Neural cell (in vitro differentiated cells): Measurements from ENCODE around the gene PTMS.

Source experiments
- EZH2 ChIP-seq: fragments of 200-600, 300-800 bp; shearing (Covaris generic), sonication (generic); IDR thresholded peaks from 2 replicates; pipeline ENCODE4 v1.6.1; 2014; ENCODE audit warnings: antibody characterized with exemption, low read length, borderline replicate concordance, mild to moderate bottlenecking; ENCODE audit not compliant: insufficient read depth, poor library complexity, severe bottlenecking
- TF ChIP-seq, protein P1 (sequence below): fragments of 450-650 bp; IDR thresholded peaks from 2 replicates; pipeline ENCODE4 v1.5.1; 2014; ENCODE audit warnings: antibody characterized with exemption, mild to moderate bottlenecking, moderate library complexity; ENCODE audit not compliant: poor library complexity, severe bottlenecking

DNA sequence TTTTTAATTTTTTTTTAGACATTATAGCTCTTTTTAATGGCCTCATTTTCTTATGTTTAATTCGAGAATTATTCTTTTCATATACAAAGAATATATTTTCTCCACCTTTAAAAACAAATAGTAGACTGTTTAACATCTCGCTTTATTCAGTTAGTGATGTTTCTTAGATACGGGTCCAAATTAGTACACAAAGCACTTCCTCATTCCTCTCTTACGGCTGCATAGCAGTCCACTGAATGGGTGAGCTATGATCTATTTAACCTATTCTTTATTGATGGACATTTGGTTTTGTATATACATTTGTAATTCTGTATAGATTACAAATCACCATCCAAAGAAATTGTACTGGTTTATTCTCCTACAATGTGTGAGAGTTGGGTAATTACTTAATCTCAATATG, 47.2 kb downstream of the PTMS start:
- TF ChIP-seq EZH2: no peak
- TF ChIP-seq, protein P1, sequence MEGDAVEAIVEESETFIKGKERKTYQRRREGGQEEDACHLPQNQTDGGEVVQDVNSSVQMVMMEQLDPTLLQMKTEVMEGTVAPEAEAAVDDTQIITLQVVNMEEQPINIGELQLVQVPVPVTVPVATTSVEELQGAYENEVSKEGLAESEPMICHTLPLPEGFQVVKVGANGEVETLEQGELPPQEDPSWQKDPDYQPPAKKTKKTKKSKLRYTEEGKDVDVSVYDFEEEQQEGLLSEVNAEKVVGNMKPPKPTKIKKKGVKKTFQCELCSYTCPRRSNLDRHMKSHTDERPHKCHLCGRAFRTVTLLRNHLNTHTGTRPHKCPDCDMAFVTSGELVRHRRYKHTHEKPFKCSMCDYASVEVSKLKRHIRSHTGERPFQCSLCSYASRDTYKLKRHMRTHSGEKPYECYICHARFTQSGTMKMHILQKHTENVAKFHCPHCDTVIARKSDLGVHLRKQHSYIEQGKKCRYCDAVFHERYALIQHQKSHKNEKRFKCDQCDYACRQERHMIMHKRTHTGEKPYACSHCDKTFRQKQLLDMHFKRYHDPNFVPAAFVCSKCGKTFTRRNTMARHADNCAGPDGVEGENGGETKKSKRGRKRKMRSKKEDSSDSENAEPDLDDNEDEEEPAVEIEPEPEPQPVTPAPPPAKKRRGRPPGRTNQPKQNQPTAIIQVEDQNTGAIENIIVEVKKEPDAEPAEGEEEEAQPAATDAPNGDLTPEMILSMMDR: no peak
